ENCODE measurements around the gene ANKRD33. TPM values are rescaled to one million over a fixed set of nuclear protein-coding genes. Genes with fewer than 3 reads are reported as not detected.

ANKRD33 gene
- total RNA-seq, 2 donors from 2014 or later, result not detected

- H3K4me1 ChIP-seq (ENCODE audit: control insufficient read depth in 1 of 2, low read depth in 2 of 2), result peaks cover 6 to 10% of the 10 kb centered on the region in 2 donors
- ATAC-seq (ENCODE audit: insufficient number of reproducible peaks, low FRiP score, low read depth) (no peak), DNase-seq (ENCODE audit: low spot score) (no peak)
- H3K4me3 ChIP-seq, result no peak overlapping the region
- H3K27me3 ChIP-seq (replicated peaks; ENCODE audit: insufficient read depth), result no peaks in the 10 kb centered on the region
- H3K9me3 ChIP-seq, result no peaks in the 10 kb centered on the region
- H3K36me3 ChIP-seq, result no peaks in the 10 kb centered on the region
- no peak overlapping the region for H3K27ac ChIP-seq
- no peak for TF ChIP-seq CTCF (IDR thresholded peaks at IDR 0.05)
Observed at GRCh38 chr12:51872689-51872981, 15.3 kb upstream of the ANKRD33 start.

GRCh38 chr12:51873251-51873994 lies 14.5 kb upstream of the ANKRD33 start:
- Histone ChIP-seq H3K27ac (no peak overlapping the region), H3K4me3 (no peak overlapping the region)
- no peak for DNase-seq (ENCODE audit: low spot score)

GRCh38 chr12:51874000-51874399 lies 13.9 kb upstream of the ANKRD33 start:
- Histone ChIP-seq H3K9me3 (no peaks in the 10 kb centered on the region), H3K27ac (no peak overlapping the region), H3K36me3 (no peaks in the 10 kb centered on the region), H3K4me1 (ENCODE audit: control insufficient read depth in 1 of 2, low read depth in 2 of 2) (peaks cover 5 to 6% of the 10 kb centered on the region in 2 donors), H3K27me3 (replicated peaks; ENCODE audit: insufficient read depth) (no peaks in the 10 kb centered on the region), H3K4me3 (no peak overlapping the region)
- ATAC-seq (ENCODE audit: insufficient number of reproducible peaks, low FRiP score, low read depth) (no peak), DNase-seq (ENCODE audit: low spot score) (no peak)
- no peak for TF ChIP-seq CTCF (IDR thresholded peaks at IDR 0.05)

More at GRCh38 chr12:51873251-51873994, 14.5 kb upstream of the ANKRD33 start:
- H3K27me3 ChIP-seq (replicated peaks; ENCODE audit: insufficient read depth), result no peaks in the 10 kb centered on the region
- no peaks in the 10 kb centered on the region for H3K36me3 ChIP-seq
- H3K4me1 ChIP-seq (ENCODE audit: control insufficient read depth in 1 of 2, low read depth in 2 of 2), result peaks cover 6 to 10% of the 10 kb centered on the region in 2 donors
- H3K9me3 ChIP-seq, result no peaks in the 10 kb centered on the region
- TF ChIP-seq CTCF (IDR thresholded peaks at IDR 0.05), result no peak
- ATAC-seq (ENCODE audit: insufficient number of reproducible peaks, low FRiP score, low read depth), result no peak

- no peak for TF ChIP-seq CTCF (IDR thresholded peaks at IDR 0.05)
- no peak overlapping the region for H3K4me3 ChIP-seq
- no peak overlapping the region for H3K27ac ChIP-seq
- no peak for ATAC-seq (ENCODE audit: insufficient number of reproducible peaks, low FRiP score, low read depth)
- no peaks in the 10 kb centered on the region for H3K9me3 ChIP-seq
- H3K36me3 ChIP-seq, result no peaks in the 10 kb centered on the region
- no peak for DNase-seq (ENCODE audit: low spot score)
- H3K4me1 ChIP-seq (ENCODE audit: control insufficient read depth in 1 of 2, low read depth in 2 of 2), result peaks cover under 1% of the 10 kb centered on the region in 2 donors
- no peaks in the 10 kb centered on the region for H3K27me3 ChIP-seq (replicated peaks; ENCODE audit: insufficient read depth)
Observed at GRCh38 chr12:51874486-51874885, 13.4 kb upstream of the ANKRD33 start.

- no peak overlapping the region for H3K27ac ChIP-seq
- no peak overlapping the region for H3K4me3 ChIP-seq
- DNase-seq (ENCODE audit: low spot score), result no peak
- H3K9me3 ChIP-seq, result no peaks in the 10 kb centered on the region
- H3K27me3 ChIP-seq (replicated peaks; ENCODE audit: insufficient read depth), result no peaks in the 10 kb centered on the region
- no peak for ATAC-seq (ENCODE audit: insufficient number of reproducible peaks, low FRiP score, low read depth)
- TF ChIP-seq CTCF (IDR thresholded peaks at IDR 0.05), result no peak
- no peaks in the 10 kb centered on the region for H3K4me1 ChIP-seq (ENCODE audit: control insufficient read depth in 1 of 2, low read depth in 2 of 2)
- no peaks in the 10 kb centered on the region for H3K36me3 ChIP-seq
Observed at GRCh38 chr12:51879102-51879501, 8.8 kb upstream of the ANKRD33 start.

Data from thoracic aorta (tissue), 2 donors.